C4-2B (cell line): ENCODE data around the gene UCHL5.
"Not testable (repeated sequence)": the region's sequence is repeated elsewhere in the genome, so short reads cannot be mapped to it uniquely, and the experiment has no call there.

ENCODE experiments used
- ZFX ChIP-seq: fragments of 450-650 bp; IDR thresholded peaks from 2 replicates; pipeline ENCODE4 v1.6.1; 2017
- TF ChIP-seq, protein P1 (sequence below): fragments of 450-650 bp; conservative IDR thresholded peaks from 2 replicates; pipeline ENCODE4 v1.5.1; 2017; ENCODE audit warnings: mild to moderate bottlenecking

GRCh38 chr1:193032643-193033427, 26.3 kb downstream of the UCHL5 start:
- TF ChIP-seq, protein P1, sequence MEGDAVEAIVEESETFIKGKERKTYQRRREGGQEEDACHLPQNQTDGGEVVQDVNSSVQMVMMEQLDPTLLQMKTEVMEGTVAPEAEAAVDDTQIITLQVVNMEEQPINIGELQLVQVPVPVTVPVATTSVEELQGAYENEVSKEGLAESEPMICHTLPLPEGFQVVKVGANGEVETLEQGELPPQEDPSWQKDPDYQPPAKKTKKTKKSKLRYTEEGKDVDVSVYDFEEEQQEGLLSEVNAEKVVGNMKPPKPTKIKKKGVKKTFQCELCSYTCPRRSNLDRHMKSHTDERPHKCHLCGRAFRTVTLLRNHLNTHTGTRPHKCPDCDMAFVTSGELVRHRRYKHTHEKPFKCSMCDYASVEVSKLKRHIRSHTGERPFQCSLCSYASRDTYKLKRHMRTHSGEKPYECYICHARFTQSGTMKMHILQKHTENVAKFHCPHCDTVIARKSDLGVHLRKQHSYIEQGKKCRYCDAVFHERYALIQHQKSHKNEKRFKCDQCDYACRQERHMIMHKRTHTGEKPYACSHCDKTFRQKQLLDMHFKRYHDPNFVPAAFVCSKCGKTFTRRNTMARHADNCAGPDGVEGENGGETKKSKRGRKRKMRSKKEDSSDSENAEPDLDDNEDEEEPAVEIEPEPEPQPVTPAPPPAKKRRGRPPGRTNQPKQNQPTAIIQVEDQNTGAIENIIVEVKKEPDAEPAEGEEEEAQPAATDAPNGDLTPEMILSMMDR, result not testable (repeated sequence)
- TF ChIP-seq ZFX, result not testable (repeated sequence)
